Stimulated activated CD4-positive, alpha-beta T cell treated with anti-CD3 and anti-CD28 coated beads, Interleukin-1b, Interleukin-23, amount 100 ng/mL, for 1 hour (primary cell): ENCODE measurements around the gene MAP2K7.

Source experiments
- DNase-seq, 2 donors: peaks; one replicate each; pipeline ENCODE4 v3.0.0-alpha.2; 2020; ENCODE audit warnings: low read depth in 2 of 2

MAP2K7 gene

DNA sequence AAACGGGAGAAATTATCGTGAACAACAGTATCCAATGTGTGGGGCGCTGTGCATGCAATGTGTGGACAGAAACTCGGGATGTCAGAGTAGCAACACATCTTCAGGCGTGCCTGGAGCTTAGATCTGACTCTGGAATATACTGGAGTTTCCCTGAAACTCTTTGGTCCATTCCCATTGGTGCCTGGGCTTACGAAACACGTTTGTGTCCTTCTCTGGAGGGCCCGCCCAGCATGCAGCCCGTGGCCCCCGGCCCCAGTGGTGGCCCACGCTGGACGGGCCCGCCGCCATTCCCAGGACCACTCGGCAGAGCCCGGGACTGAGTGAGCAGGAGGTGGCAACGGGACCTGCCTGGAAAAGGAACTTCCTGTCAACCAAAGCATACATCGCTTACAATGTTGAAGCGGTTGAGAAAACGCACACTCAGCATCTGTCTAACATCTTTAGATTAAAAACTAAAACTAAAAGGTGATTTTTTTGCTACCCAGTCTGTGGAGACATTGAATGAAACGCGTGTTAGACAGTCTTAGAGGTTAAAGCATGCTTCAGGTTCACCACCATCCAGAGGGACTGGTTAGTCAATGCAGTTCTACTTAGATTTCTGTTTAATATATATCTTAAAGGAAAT lies 59.1 kb downstream of the MAP2K7 start:
- DNase-seq: no peak

DNA sequence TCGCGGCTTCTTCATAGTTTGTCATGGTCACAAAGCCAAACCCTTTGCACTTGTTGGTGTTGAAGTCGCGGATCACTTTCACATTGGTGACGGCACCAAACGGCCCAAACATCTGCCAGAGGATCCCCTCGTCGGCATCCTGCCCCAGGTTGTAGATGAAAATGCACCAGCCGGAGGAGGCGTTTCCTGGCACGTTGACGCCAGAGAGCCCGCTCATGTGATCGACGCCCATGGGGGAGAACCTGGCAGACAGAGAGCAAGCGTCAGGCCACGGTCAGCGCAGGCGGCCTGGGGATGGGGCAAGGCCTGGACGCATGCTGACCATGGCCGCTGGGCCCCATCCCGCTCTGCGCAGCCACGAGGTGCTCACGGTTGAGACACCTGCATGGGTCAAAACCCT lies 59.9 kb downstream of the MAP2K7 start:
- DNase-seq: no peak
